Transverse colon (tissue), 4 donors: Measurements from ENCODE around the gene LHX8.
"Not testable (repeated sequence)": the region's sequence is repeated elsewhere in the genome, so short reads cannot be mapped to it uniquely, and the experiment has no call there.

Experiments
- EP300 ChIP-seq: sonication (generic); formaldehyde crosslinking; IDR thresholded peaks from one replicate; pipeline ENCODE4 v1.6.1; 2017; ENCODE audit warnings: antibody characterized with exemption, low read depth
- POLR2A ChIP-seq: fragments of 450-650 bp; IDR thresholded peaks from one replicate; pipeline ENCODE4 v1.6.1; 2016; ENCODE audit warnings: antibody characterized with exemption, mild to moderate bottlenecking, moderate library complexity
- POLR2AphosphoS5 ChIP-seq, 3 donors: sonication (generic); formaldehyde crosslinking; IDR thresholded peaks; one replicate each; pipeline ENCODE4 v1.6.1; 2016; ENCODE audit warnings: antibody characterized with exemption in 3 of 3
- TF ChIP-seq, protein P1 (sequence below), 5 experiments: fragments of 200-600 bp in 3 of 5; fragments of 450-650 bp in 2 of 5; sonication (generic) in 3 of 5; IDR thresholded peaks; 1 replicate in 2 of 5; 2 replicates in 3 of 5; pipeline ENCODE4 v1.5.1; 2016 to 2017; ENCODE audit warnings: antibody characterized with exemption in 5 of 5, inconsistent platforms in 3 of 5, mild to moderate bottlenecking in 2 of 5, moderate library complexity in 1 of 5

DNA sequence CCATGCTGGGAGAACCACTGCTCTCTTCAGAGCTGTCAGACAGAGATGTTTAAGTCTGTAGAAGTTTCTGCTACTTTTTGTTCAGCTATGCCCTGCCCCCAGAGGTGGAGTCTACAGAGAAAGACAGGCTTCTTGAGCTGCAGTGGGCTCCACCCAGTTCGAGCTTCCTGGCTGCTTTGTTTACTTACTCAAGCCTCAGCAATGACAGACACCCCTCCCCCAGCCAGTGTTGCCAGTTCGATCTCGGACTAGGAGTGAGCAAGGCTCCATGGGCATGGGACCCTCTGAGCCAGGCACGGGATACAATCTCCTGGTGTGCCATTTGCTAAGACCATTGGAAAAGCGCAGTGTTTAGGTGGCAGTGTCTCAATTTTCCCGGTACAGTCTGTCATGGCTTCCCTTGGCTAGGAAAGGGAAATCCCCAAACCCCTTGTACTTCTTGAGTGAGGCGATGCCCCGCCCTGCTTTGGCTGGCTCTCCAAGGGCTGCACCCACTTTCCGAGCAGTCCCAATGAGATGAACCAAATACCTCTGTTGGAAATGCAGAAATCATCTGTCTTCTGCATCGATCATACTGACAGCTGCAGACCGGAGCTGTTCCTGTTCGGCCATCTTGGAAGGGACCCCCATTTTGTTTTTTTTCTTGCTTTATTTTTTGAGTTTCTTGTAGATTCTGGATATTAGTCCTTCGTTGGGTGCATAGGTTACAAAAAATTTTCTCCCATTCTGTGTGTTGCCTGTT lies 47.2 kb downstream of the LHX8 start:
- TF ChIP-seq, protein P1, sequence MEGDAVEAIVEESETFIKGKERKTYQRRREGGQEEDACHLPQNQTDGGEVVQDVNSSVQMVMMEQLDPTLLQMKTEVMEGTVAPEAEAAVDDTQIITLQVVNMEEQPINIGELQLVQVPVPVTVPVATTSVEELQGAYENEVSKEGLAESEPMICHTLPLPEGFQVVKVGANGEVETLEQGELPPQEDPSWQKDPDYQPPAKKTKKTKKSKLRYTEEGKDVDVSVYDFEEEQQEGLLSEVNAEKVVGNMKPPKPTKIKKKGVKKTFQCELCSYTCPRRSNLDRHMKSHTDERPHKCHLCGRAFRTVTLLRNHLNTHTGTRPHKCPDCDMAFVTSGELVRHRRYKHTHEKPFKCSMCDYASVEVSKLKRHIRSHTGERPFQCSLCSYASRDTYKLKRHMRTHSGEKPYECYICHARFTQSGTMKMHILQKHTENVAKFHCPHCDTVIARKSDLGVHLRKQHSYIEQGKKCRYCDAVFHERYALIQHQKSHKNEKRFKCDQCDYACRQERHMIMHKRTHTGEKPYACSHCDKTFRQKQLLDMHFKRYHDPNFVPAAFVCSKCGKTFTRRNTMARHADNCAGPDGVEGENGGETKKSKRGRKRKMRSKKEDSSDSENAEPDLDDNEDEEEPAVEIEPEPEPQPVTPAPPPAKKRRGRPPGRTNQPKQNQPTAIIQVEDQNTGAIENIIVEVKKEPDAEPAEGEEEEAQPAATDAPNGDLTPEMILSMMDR (IDR thresholded peaks at IDR 0.05), result not testable (repeated sequence)
- TF ChIP-seq EP300; POLR2A; POLR2AphosphoS5 (IDR thresholded peaks at IDR 0.05): not testable (repeated sequence)
